NT2/D1 (cell line): ENCODE results near the gene LHX3.

Experiments
- DNase-seq: peaks from one replicate; pipeline ENCODE4 v3.0.0-alpha.2; 2011; ENCODE audit warnings: low read depth, low spot score
- H3K27me3 ChIP-seq: 2 replicates; pipeline ENCODE4 v1.6.0; 2011; ENCODE audit warnings: mild to moderate bottlenecking; ENCODE audit not compliant: insufficient read length, insufficient read depth
- H3K36me3 ChIP-seq: 2 replicates; pipeline ENCODE4 v1.6.1; 2011; ENCODE audit warnings: mild to moderate bottlenecking, low read length, mixed read lengths; ENCODE audit not compliant: insufficient read depth, insufficient read length
- H3K4me1 ChIP-seq: 2 replicates; pipeline ENCODE4 v1.5.1; 2011; ENCODE audit not compliant: insufficient read depth, insufficient read length
- H3K4me3 ChIP-seq: 2 replicates; pipeline ENCODE4 v1.5.1; 2011; ENCODE audit warnings: low read depth; ENCODE audit not compliant: insufficient read length
- H3K9ac ChIP-seq: 2 replicates; pipeline ENCODE4 v1.6.0; 2011; ENCODE audit warnings: low read depth; ENCODE audit not compliant: insufficient read length
- H3K9me3 ChIP-seq: 2 replicates; pipeline ENCODE4 v1.5.1; 2011; ENCODE audit warnings: mild to moderate bottlenecking, low read length; ENCODE audit not compliant: insufficient read depth
- SUZ12 ChIP-seq: IDR thresholded peaks from 2 replicates; pipeline ENCODE4 v1.6.1; 2011; ENCODE audit not compliant: insufficient read length, insufficient read depth; ENCODE audit errors: extremely low read depth
- YY1 ChIP-seq: IDR thresholded peaks from 2 replicates; pipeline ENCODE4 v1.6.1; 2011; ENCODE audit not compliant: insufficient read length, insufficient read depth
- ZNF274 ChIP-seq: IDR thresholded peaks from 2 replicates; pipeline ENCODE4 v1.6.1; 2011; ENCODE audit warnings: mild to moderate bottlenecking, low read depth, low read length

The LHX3 gene

DNA sequence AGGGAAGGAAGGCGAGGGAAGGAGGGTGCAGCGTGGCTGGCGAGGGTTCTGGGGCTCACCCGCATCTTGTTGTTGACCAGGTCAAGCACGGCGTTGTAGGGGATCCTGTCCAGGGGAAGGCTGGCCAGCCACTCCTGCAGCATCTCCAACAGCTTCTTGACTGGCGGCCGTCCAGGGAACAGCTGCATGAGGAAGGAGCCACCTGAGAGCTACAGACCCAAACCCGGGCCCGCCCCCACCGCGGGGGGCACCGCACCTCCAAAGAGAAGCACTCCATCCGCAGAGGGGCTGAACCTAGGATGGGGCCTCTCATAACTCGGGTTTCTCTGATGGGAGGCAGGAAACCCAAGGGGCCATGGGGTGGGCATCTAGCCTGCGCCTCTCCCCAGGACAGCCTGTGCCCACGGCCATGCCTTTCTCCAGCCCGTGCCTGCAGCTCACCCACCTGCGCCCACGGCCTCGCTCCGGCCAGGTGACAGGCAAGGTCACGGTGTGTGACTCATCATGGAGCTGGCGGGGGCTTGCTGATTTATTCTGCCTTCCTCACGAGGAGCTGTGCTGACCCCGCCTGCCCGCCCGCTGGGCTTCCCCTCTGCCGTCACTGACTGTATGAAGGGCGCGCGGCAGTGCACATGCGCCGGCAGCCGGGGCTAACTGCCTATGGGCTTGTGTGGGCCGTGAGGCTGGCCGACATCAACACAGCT is 11.8 kb upstream of the LHX3 start:
- Histone ChIP-seq H3K9me3 (peaks cover 18% of the 10 kb centered on the region; the same call in 1 of the 2 replicates), H3K36me3 (peaks cover 83% of the 10 kb centered on the region), H3K4me3 (no peak overlapping the region), H3K4me1 (no peaks in the 10 kb centered on the region), H3K9ac (no peak overlapping the region), H3K27me3 (no peaks in the 10 kb centered on the region)
- TF ChIP-seq YY1: no peak
- no peak for TF ChIP-seq SUZ12
- TF ChIP-seq ZNF274: no peak
- no peak for DNase-seq

- H3K4me1 ChIP-seq: peaks cover 8% of the 10 kb centered on the region
- H3K36me3 ChIP-seq: peaks cover 90% of the 10 kb centered on the region
These were observed 8.8 kb upstream of the LHX3 start for GRCh38 chr9:136213733-136214132.

GRCh38 chr9:136212345-136212950 is 7.5 kb upstream of the LHX3 start:
- peaks cover 18% of the 10 kb centered on the region; the same call in 1 of the 2 replicates for H3K9me3 ChIP-seq
- no peak overlapping the region for H3K9ac ChIP-seq
- H3K4me3 ChIP-seq: no peak overlapping the region
- H3K36me3 ChIP-seq: peaks cover 92% of the 10 kb centered on the region
- H3K4me1 ChIP-seq: peaks cover 17% of the 10 kb centered on the region
- H3K27me3 ChIP-seq: no peaks in the 10 kb centered on the region
- DNase-seq: no peak
- TF ChIP-seq SUZ12 (no peak), YY1 (no peak), ZNF274 (no peak)

More at GRCh38 chr9:136213733-136214132, 8.8 kb upstream of the LHX3 start:
- H3K27me3 ChIP-seq: no peaks in the 10 kb centered on the region
- no peak for DNase-seq
- H3K4me3 ChIP-seq: no peak overlapping the region
- TF ChIP-seq YY1 (no peak), ZNF274 (no peak), SUZ12 (no peak)
- H3K9me3 ChIP-seq: peaks cover 18% of the 10 kb centered on the region; the same call in 1 of the 2 replicates
- no peak overlapping the region for H3K9ac ChIP-seq

GRCh38 chr9:136211441-136212344 is 6.8 kb upstream of the LHX3 start:
- Histone ChIP-seq H3K27me3 (no peaks in the 10 kb centered on the region), H3K9ac (peak overlapping the region; percentile 12), H3K4me3 (no peak overlapping the region), H3K4me1 (peaks cover 17% of the 10 kb centered on the region), H3K9me3 (peaks cover 18% of the 10 kb centered on the region; the same call in 1 of the 2 replicates), H3K36me3 (peaks cover 88% of the 10 kb centered on the region)
- no peak for DNase-seq
- TF ChIP-seq YY1: no peak
- TF ChIP-seq SUZ12: no peak
- TF ChIP-seq ZNF274: no peak

DNA sequence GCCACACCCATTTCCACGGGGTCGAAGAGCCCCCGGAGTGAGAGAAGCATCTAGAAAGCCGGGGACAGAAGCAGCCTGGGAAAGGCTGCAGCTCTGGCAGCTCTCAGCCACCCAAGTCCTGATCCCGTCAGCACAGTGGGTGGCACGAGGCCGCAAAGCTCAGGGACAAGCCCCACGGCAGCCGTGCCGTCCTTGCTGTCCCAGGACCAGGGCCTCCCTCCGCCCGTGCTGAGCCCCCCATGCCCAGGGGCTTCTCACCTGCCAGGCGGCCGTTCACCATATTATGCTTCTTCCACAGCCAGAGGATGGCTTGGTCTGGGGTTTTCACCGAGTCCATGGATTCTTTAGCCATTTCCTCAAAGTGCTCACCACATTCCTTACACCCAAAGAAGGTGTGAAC is 6.1 kb upstream of the LHX3 start:
- TF ChIP-seq ZNF274: no peak
- TF ChIP-seq SUZ12: no peak
- TF ChIP-seq YY1: no peak

DNA sequence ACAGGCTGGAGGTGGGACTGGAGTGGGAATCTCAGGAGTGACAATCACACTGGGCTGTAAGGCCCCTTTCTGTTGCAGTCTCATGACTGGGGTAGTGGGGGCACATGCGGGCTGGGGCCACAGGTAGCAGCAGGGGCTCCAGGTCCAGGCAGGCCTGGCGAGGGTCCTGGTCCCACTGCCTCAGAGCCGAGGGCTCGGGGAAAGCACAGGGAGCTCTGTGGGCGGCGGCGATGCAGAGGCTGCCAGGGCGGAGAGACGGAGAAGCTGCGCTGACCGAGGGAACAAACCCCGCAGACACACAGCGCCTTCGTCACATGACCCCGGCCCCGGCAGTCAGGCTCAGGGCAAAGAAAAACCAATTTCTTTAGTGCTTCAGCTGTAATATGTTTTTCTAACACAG is 5.3 kb upstream of the LHX3 start:
- Histone ChIP-seq H3K4me3 (no peak overlapping the region), H3K4me1 (peaks cover 17% of the 10 kb centered on the region), H3K9me3 (peaks cover 18% of the 10 kb centered on the region; the same call in 1 of the 2 replicates), H3K27me3 (peaks cover 8% of the 10 kb centered on the region), H3K9ac (no peak overlapping the region), H3K36me3 (peaks cover 85% of the 10 kb centered on the region)
- TF ChIP-seq SUZ12: no peak
- TF ChIP-seq YY1: no peak
- TF ChIP-seq ZNF274: no peak
- no peak for DNase-seq

More for the DNA sequence above, 6.1 kb upstream of the LHX3 start:
- DNase-seq: no peak
- H3K4me3 ChIP-seq: no peak overlapping the region
- H3K36me3 ChIP-seq: peaks cover 86% of the 10 kb centered on the region
- H3K4me1 ChIP-seq: peaks cover 17% of the 10 kb centered on the region
- H3K9ac ChIP-seq: no peak overlapping the region
- H3K9me3 ChIP-seq: peaks cover 18% of the 10 kb centered on the region; the same call in 1 of the 2 replicates
- H3K27me3 ChIP-seq: peaks cover under 1% of the 10 kb centered on the region
